Psoas muscle (tissue), 8 donors: ENCODE results near the gene CAPN8. TPM values are rescaled to one million over a fixed set of nuclear protein-coding genes. Genes with fewer than 3 reads are reported as not detected.

Experiments used
- ATAC-seq, 4 donors: fragments of 200-7000 bp; cut with Tn5 transposase; one replicate each; pipeline ENCODE4 v1.9.1; 2020; ENCODE audit warnings: moderate library complexity in 3 of 4, mild to moderate bottlenecking in 2 of 4
- DNase-seq, 2 donors: peaks; one replicate each; pipeline ENCODE4 v3.0.0-alpha.2; 2020
- H3K27ac ChIP-seq: fragments of 200-600 bp; one replicate; pipeline ENCODE4 v1.8.0; 2022
- H3K27me3 ChIP-seq, 3 donors: fragments of 200-600 bp in 1 of 3; one replicate each; pipeline versions ENCODE4 v1.6.1 to v1.8.0; 2013 to 2022; ENCODE audit warnings: low read length in 2 of 3, mild to moderate bottlenecking in 2 of 3, moderate library complexity in 1 of 3; ENCODE audit not compliant: insufficient read depth in 3 of 3
- H3K36me3 ChIP-seq, 2 donors: fragments of 200-600 bp in 1 of 2; one replicate each; pipeline versions ENCODE4 v1.6.1 to v1.8.0; 2013 to 2022; ENCODE audit warnings: low read depth in 1 of 2, mild to moderate bottlenecking in 1 of 2, moderate library complexity in 1 of 2; ENCODE audit not compliant: insufficient read depth in 1 of 2
- H3K4me1 ChIP-seq: fragments of 200-600 bp; one replicate; pipeline ENCODE4 v1.8.0; 2022
- H3K4me3 ChIP-seq: fragments of 200-600 bp; one replicate; pipeline ENCODE4 v1.8.0; 2022; ENCODE audit warnings: mild to moderate bottlenecking
- H3K9me3 ChIP-seq: fragments of 200-600 bp; one replicate; pipeline ENCODE4 v1.8.0; 2022
- CTCF ChIP-seq: fragments of 200-600 bp; IDR thresholded peaks from one replicate; pipeline ENCODE4 v1.8.0; 2022; ENCODE audit warnings: antibody characterized with exemption
- WGBS, 3 donors: extraction: QIAGEN DNeasy Blood & Tissue Kit; methylation state at CpG; one replicate each; pipeline versions ENCODE4 v1.1.6 to v1.1.7; 2013; 5-methylcytosine and 5-hydroxymethylcytosine counted together
- intact Hi-C, 2 donors: fragments of 100-400 bp; cut with DNase I; formaldehyde crosslinking; loops; one replicate each; pipeline versions ENCODE4 v1.11.0 to v1.14.2; 2022
- polyA plus RNA-seq, 3 donors: library from polyadenylated mRNA; stranded (reverse); fragments of 200-250 nt; gene quantifications; one replicate each; pipeline ENCODE4 v1.2.3, GENCODE V29; 2013
- total RNA-seq, 4 donors: library from RNA; stranded (reverse); fragmentation: NEBNext Ultra II Directional in 2 of 4; extraction: Animal tissue kit (Norgen Biotek cat#: 25700) in 2 of 4; gene quantifications; one replicate each; pipeline versions ENCODE4 v1.2.1 to v1.2.4, GENCODE V29; 2021 to 2023
- donor health status: healthy with polysubstance abuse.
- donor health status: DM: no; HTN: no; CAD: no; lungs with moderate emphysema.
- donor health status: Bipolar disorder and iron deficiency.
- donor health status: healthy.
- donor health status: DM: yes; HTN: yes; CAD: no.
- donor health status: DM: no; HTN: no; CAD: no.
- donor health status: DM: no; HTN: no; CAD: no.
- donor health status: DM: yes; HTN: yes; CAD: no.

CAPN8 gene
- total and polyA plus RNA-seq, 7 donors: 0.04 to 5.4 (median 0.78) TPM; not detected in 2

- TF ChIP-seq CTCF: no peak
- peak overlapping the region; percentile 87 for H3K27ac ChIP-seq
- no peaks in the 10 kb centered on the region for H3K9me3 ChIP-seq
- WGBS, 3 donors: 28 to 30% (median 29%) methylated on average over 6 of the region's 6 CpGs
- no peaks in the 10 kb centered on the region for H3K36me3 ChIP-seq
- no peak overlapping the region for H3K4me3 ChIP-seq
- H3K4me1 ChIP-seq: peaks cover 30% of the 10 kb centered on the region
- H3K27me3 ChIP-seq: no peaks in the 10 kb centered on the region
- ATAC-seq (peak; percentile 90 to 96 (median 93)), DNase-seq (peak; percentile 79 to 82)
- intact Hi-C loops: no loop called here
These were observed 41.9 kb upstream of the CAPN8 start for GRCh38 chr1:223707256-223708000.

GRCh38 chr1:223706077-223706973, 40.8 kb upstream of the CAPN8 start:
- WGBS, 3 donors: 54 to 61% (median 55%) methylated on average over 12 of the region's 12 CpGs
- no peak for DNase-seq
- Histone ChIP-seq H3K4me1 (peaks cover 27% of the 10 kb centered on the region), H3K4me3 (no peak overlapping the region), H3K36me3 (no peaks in the 10 kb centered on the region), H3K9me3 (no peaks in the 10 kb centered on the region), H3K27ac (peak overlapping the region; percentile 87), H3K27me3 (no peaks in the 10 kb centered on the region)
- intact Hi-C loops: no loop called here
- no peak for ATAC-seq
- no peak for TF ChIP-seq CTCF

DNA sequence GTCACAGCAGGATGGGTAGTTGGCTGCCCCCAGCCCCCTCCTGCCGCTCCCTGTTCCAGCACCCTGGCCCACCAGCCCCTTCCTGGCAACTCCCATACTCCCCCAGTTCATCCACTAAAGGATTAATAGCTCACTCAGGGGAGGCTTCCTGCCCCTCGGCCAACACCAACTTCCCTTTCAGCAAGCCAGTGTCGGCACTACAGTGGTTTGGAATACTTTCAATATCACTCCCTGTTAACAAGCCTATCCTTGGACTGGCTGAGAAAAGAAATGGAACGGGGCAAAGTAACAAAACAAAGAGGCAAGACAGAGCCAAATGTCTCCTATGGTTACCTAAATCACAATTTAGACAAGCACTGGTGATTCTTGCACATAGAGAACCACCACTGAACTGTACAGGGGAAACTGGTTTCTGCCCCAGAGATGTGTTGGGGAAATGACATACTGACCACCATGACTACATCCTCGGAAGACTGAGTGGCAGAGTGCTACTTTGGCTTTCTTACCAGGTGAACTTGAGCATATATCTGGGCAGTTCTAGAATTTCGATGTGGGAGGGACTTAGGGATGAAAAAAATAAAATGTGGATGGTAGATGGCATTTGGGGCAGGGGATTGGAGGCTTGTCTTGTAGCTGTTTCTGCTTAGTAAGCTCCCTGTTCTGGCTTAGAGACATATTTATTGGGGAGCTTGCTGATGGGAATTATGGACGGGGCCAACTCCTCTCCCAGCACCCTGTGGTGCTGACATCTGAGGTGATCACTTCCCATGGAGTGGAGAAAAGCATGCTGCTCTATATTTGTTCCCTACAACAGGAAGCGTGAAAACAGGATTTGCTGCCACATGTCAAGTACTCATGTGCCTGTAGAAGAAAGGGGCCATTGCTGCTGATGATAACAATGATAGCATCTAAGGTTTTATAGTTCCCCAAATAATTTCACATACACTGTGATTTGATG, 39.7 kb upstream of the CAPN8 start:
- Histone ChIP-seq H3K4me1 (peaks cover 32% of the 10 kb centered on the region), H3K27ac (no peak overlapping the region), H3K4me3 (no peak overlapping the region), H3K36me3 (no peaks in the 10 kb centered on the region), H3K27me3 (no peaks in the 10 kb centered on the region), H3K9me3 (no peaks in the 10 kb centered on the region)
- DNase-seq (no peak), ATAC-seq (no peak)
- no peak for TF ChIP-seq CTCF
- 47 to 62% (median 52%) methylated on average over 8 of the region's 8 CpGs for WGBS, 3 donors
- intact Hi-C loops: no loop called here

- Histone ChIP-seq H3K27ac (no peak overlapping the region), H3K4me3 (no peak overlapping the region), H3K9me3 (no peaks in the 10 kb centered on the region), H3K4me1 (peaks cover 32% of the 10 kb centered on the region), H3K36me3 (no peaks in the 10 kb centered on the region), H3K27me3 (no peaks in the 10 kb centered on the region)
- no peak for DNase-seq
- no peak for TF ChIP-seq CTCF
- no peak for ATAC-seq
- intact Hi-C loops: no loop called here
- 48 to 81% (median 60%) methylated on average over 1 of the region's 1 CpG for WGBS, 3 donors
These were observed 38.1 kb upstream of the CAPN8 start for GRCh38 chr1:223703668-223704013.
